HG03045 (cell line): Measurements from ENCODE around the gene SPPL2A.
A peak's percentile ranks its signal among the peaks of the same experiment; 100 is the strongest.
"Not testable (repeated sequence)": the region's sequence is repeated elsewhere in the genome, so short reads cannot be mapped to it uniquely, and the experiment has no call there.

Experiments used
- ATAC-seq: cut with Tn5 transposase; IDR thresholded peaks from one replicate; pipeline ENCODE4 v1.9.1; 2021; ENCODE audit warnings: mild to moderate bottlenecking, moderate library complexity; ENCODE audit not compliant: unreplicated experiment

SPPL2A gene

GRCh38 chr15:50765195-50765967, at the start of gene SPPL2A:
Gene SPPL2A, minus strand, starts transcription at chr15:50765706. Its CDS starts 173 bp downstream, at chr15:50765533.
- peak; percentile 90 for ATAC-seq

- no peak for ATAC-seq
These were observed 49.1 kb upstream of the SPPL2A start for GRCh38 chr15:50814634-50815033.

GRCh38 chr15:50813865-50814264, 48.4 kb upstream of the SPPL2A start:
- no peak for ATAC-seq

GRCh38 chr15:50813089-50813488, 47.6 kb upstream of the SPPL2A start:
- no peak for ATAC-seq

- not testable (repeated sequence) for ATAC-seq
These were observed 46.6 kb upstream of the SPPL2A start for GRCh38 chr15:50812181-50812506.

- not testable (repeated sequence) for ATAC-seq
These were observed 46.1 kb upstream of the SPPL2A start for GRCh38 chr15:50811461-50812180.

GRCh38 chr15:50810128-50810527, 44.6 kb upstream of the SPPL2A start:
- no peak for ATAC-seq

GRCh38 chr15:50808728-50809127, 43.2 kb upstream of the SPPL2A start:
- no peak for ATAC-seq

- ATAC-seq = no peak
These were observed 38.1 kb upstream of the SPPL2A start for GRCh38 chr15:50803479-50804180.

GRCh38 chr15:50800715-50801114, 35.2 kb upstream of the SPPL2A start:
- no peak for ATAC-seq

- no peak for ATAC-seq
These were observed 33.2 kb upstream of the SPPL2A start for GRCh38 chr15:50798684-50799083.

GRCh38 chr15:50797926-50798325, 32.4 kb upstream of the SPPL2A start:
- ATAC-seq = no peak

GRCh38 chr15:50791486-50791885, 26.0 kb upstream of the SPPL2A start:
- no peak for ATAC-seq

- ATAC-seq = no peak
These were observed 25.4 kb upstream of the SPPL2A start for GRCh38 chr15:50790778-50791453.

- ATAC-seq = no peak
These were observed 21.4 kb upstream of the SPPL2A start for GRCh38 chr15:50786871-50787270.

GRCh38 chr15:50786438-50786837, 20.9 kb upstream of the SPPL2A start:
- ATAC-seq = no peak

- ATAC-seq = no peak
These were observed 18.4 kb upstream of the SPPL2A start for GRCh38 chr15:50783895-50784294.

- no peak for ATAC-seq
These were observed 17.9 kb upstream of the SPPL2A start for GRCh38 chr15:50783411-50783810.

- no peak for ATAC-seq
These were observed 12.6 kb upstream of the SPPL2A start for GRCh38 chr15:50778086-50778485.

GRCh38 chr15:50777042-50777441, 11.5 kb upstream of the SPPL2A start:
- no peak for ATAC-seq

GRCh38 chr15:50774450-50774849, 8.9 kb upstream of the SPPL2A start:
- no peak for ATAC-seq
